Measurements from ENCODE around the gene TMEM41B. TPM values are rescaled to one million over a fixed set of nuclear protein-coding genes. Genes with fewer than 3 reads are reported as not detected.

Gene TMEM41B
- total RNA-seq, 1 donor from 2014 or later = 26.7 TPM

DNA sequence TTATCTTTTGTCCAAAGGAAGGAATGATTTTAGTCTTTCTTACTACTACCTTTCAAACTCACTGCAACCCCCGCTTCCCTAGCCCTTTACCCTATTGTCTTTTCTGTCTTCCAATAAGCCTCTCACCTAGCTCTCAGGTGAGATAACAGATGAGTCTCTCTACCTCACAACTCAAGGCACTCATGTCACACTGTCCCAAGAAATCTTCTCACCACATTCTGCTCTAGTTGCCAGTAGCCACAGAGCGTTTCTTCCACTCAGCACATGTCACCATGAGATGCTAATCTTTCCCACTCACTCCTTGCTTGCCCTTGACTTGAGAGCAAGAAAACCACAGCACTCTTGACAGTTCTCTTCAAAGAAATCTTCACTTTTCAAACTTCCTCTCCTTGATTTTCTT is 32.7 kb upstream of the TMEM41B start:
- intact Hi-C loops (cut with DNase I) = no loop called here
- DNase-seq (ENCODE audit: low spot score in 2 of 2) = no peak
- Histone ChIP-seq H3K36me3 (no peaks in the 10 kb centered on the region), H3K9me3 (no peaks in the 10 kb centered on the region), H3K4me3 (no peak overlapping the region), H3K4me1 (peaks cover 0 to 4% of the 10 kb centered on the region in 2 donors), H3K27me3 (no peaks in the 10 kb centered on the region), H3K27ac (peak overlapping the region; percentile 42 to 48)
- TF ChIP-seq, protein P1, sequence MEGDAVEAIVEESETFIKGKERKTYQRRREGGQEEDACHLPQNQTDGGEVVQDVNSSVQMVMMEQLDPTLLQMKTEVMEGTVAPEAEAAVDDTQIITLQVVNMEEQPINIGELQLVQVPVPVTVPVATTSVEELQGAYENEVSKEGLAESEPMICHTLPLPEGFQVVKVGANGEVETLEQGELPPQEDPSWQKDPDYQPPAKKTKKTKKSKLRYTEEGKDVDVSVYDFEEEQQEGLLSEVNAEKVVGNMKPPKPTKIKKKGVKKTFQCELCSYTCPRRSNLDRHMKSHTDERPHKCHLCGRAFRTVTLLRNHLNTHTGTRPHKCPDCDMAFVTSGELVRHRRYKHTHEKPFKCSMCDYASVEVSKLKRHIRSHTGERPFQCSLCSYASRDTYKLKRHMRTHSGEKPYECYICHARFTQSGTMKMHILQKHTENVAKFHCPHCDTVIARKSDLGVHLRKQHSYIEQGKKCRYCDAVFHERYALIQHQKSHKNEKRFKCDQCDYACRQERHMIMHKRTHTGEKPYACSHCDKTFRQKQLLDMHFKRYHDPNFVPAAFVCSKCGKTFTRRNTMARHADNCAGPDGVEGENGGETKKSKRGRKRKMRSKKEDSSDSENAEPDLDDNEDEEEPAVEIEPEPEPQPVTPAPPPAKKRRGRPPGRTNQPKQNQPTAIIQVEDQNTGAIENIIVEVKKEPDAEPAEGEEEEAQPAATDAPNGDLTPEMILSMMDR (IDR thresholded peaks at IDR 0.05) = no peak

DNA sequence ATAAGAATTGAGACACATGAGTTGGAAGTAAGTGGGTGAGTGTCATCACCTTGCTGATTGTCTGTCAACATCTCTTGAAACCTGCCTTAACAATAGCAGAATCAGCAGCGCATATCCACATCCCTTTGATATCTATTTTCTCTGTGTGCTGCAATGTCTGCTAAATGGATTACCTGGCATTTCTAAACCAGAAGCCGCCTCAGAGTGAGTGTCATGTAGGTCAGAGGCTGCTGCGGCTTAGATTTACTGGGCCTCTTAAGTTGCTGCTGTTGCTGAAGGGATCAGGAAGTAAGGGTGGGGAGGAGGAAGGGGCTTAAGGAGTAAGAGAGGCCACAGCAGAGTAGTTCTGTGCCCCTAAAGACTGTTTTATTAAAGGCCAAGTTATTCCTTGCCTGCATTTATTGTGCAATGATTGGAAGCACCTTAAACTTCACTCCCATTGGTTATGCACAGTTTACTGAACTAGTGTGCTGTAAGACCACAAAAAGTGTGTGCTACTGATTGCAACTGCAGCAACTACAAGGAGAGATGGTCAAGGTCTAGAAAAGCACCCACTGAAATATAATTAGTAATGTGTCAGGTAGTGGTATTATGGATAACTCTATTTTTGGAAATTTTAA is 29.8 kb upstream of the TMEM41B start:
- peaks cover 0 to 4% of the 10 kb centered on the region in 2 donors for H3K4me1 ChIP-seq

DNA sequence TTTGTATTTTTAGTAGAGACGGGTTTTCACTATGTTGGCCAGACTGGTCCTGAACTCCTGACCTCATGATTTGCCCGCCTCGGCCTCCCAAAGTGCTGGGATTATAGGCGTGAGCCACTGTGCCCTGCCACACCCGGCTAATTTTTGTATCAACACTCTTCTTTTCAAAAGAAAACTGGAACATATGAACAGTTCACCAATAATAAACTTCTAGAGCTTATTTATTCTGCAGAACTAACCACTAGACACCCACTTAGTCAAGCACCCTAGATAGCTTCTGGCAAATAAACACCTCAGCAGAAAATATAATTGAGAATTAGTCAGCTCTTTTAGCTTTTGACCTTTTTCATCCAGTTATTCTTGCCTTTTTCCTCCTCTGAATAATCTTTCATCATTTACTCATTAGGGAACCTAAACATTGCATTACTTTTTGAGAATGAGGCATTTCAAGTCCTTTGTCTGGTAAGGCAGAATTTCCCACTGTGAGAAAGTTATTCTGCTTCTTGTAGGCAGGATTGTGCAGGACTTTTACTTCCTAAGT is 27.3 kb upstream of the TMEM41B start:
- TF ChIP-seq, protein P1 (IDR thresholded peaks at IDR 0.05) = no peak
- no peak overlapping the region for H3K27ac ChIP-seq
- intact Hi-C loops (cut with DNase I) = no loop called here
- no peaks in the 10 kb centered on the region for H3K9me3 ChIP-seq
- peaks cover 0 to 3% of the 10 kb centered on the region in 2 donors for H3K4me1 ChIP-seq
- no peak for DNase-seq (ENCODE audit: low spot score in 2 of 2)
- H3K27me3 ChIP-seq = no peaks in the 10 kb centered on the region
- H3K4me3 ChIP-seq = no peak overlapping the region
- H3K36me3 ChIP-seq = no peaks in the 10 kb centered on the region

More for the DNA sequence above, 29.8 kb upstream of the TMEM41B start:
- Histone ChIP-seq H3K4me3 (no peak overlapping the region), H3K36me3 (no peaks in the 10 kb centered on the region), H3K27me3 (no peaks in the 10 kb centered on the region), H3K27ac (no peak overlapping the region), H3K9me3 (no peaks in the 10 kb centered on the region)
- intact Hi-C loops (cut with DNase I) = no loop called here
- TF ChIP-seq, protein P1 (IDR thresholded peaks at IDR 0.05) = no peak
- DNase-seq (ENCODE audit: low spot score in 2 of 2) = no peak

DNA sequence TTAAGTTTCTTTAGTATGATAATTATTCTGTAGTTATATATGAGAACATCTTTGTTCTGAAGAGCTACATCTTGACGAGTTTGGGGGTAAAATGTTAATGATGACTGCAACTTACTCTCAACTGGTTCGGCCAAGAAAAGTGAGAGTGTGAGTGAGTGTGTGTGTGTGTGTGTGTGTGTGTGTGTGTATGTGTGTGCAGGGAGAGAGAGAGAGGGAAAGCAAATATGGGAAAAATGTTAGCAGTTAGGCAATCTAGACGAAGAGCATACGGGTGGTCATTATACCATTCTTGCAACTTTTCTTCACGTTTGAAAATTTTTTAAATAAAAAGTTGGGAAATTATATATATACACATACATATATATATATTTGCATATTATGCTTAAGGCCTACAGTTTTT is 18.3 kb upstream of the TMEM41B start:
- no peak overlapping the region for H3K27ac ChIP-seq
- intact Hi-C loops (cut with DNase I) = no loop called here

DNA sequence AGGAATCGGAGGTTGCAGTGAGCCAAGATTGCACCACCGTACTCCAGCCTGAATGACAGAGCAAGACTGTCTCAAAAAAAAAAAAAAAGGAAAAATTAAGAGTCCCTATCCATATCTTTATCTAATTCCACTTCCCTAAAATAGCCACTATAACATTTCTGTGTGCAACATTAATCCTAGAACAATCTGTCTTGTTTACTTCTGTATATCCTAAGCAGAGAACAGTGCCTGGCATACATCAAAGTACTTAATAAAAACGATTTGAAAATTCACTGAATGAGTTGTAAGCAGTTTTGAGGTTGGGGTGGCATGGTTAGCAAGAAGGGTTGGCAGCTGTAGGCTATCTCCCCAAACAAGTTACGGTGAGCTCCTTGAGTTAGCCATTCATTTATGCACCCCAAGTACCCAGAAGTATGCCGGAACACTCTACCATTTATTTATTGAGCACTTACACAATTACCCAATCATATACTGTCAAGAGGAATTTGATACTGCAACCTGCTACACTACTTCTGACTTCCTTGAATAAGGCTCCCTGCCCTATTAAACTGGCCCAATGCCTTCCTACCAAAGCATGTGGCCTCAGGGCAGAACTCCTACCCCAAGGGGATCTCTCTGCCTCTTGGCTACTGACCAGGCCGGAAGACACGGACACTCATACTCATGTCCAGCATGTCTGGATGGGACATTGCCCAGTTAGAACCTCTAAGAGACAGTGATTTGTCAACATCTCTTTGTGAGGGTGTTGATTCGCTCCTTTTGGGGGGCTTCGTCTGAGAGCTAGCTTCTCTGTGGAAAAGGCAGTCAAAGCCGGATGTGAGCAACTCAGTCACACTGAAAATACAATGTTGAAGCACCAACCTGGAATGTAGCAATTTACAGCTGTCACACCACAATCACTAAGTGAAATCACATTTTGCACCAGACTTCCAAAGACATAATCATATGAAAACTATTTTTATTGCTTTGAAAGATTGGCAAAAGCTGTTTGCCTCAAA is 16.3 kb upstream of the TMEM41B start:
- no peak for DNase-seq (ENCODE audit: low spot score in 2 of 2)
- intact Hi-C loops (cut with DNase I) = no loop called here
- Histone ChIP-seq H3K27ac (no peak overlapping the region), H3K36me3 (no peaks in the 10 kb centered on the region), H3K4me1 (no peaks in the 10 kb centered on the region), H3K27me3 (no peaks in the 10 kb centered on the region), H3K4me3 (no peak overlapping the region), H3K9me3 (no peaks in the 10 kb centered on the region)
- TF ChIP-seq, protein P1 (IDR thresholded peaks at IDR 0.05) = no peak

More for the DNA sequence above, 18.3 kb upstream of the TMEM41B start:
- H3K27me3 ChIP-seq = no peaks in the 10 kb centered on the region
- no peaks in the 10 kb centered on the region for H3K36me3 ChIP-seq
- TF ChIP-seq, protein P1 (IDR thresholded peaks at IDR 0.05) = no peak
- no peak overlapping the region for H3K4me3 ChIP-seq
- no peaks in the 10 kb centered on the region for H3K9me3 ChIP-seq
- no peak for DNase-seq (ENCODE audit: low spot score in 2 of 2)
- no peaks in the 10 kb centered on the region for H3K4me1 ChIP-seq
